KOPT-K1 (cell line): Measurements from ENCODE around the gene FEM1B.
A peak's percentile ranks its signal among the peaks of the same experiment; 100 is the strongest.

Experiments used
- H3K27ac ChIP-seq: fragments of 200-600 bp; sonication (generic); 2 replicates; pipeline ENCODE4 v1.5.1; 2016; ENCODE audit warnings: antibody characterized with exemption, mild to moderate bottlenecking, low read depth, low read length; ENCODE audit not compliant: poor library complexity, severe bottlenecking
- H3K36me3 ChIP-seq: fragments of 200-600 bp; sonication (generic); 2 replicates; pipeline ENCODE4 v1.5.1; 2017; ENCODE audit warnings: antibody characterized with exemption, mild to moderate bottlenecking, low read length, moderate library complexity; ENCODE audit not compliant: insufficient read depth
- H3K9me3 ChIP-seq: fragments of 200-600 bp; sonication (generic); 2 replicates; pipeline ENCODE4 v1.5.1; 2017; ENCODE audit warnings: antibody characterized with exemption, low read length, mild to moderate bottlenecking; ENCODE audit not compliant: insufficient read depth, poor library complexity, severe bottlenecking

Gene FEM1B

DNA sequence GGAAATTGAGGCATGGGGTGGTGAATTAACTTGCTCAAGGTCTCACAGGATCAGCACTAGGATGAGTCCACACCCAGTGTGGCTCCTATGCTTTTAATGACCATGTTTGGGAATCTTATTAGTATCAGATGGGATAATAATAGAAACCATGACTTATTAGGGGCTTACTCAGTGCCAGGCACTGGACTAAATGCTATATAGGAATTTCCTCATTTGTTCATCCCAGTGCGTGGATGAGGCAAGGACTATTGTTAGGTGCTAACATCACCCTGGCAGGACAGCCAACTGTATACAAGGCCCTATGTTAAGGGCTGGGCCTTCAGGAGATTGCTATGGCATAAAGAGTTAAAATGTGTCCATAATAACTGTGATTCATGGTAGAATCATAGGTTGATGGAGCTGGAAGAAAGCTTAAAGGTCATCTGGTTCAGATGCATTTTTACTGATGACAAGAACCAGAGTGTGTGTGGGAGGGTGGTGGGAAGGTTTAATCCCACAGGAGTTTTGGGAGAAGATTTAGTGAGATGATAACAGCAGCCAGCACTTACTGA lies 4.7 kb upstream of the FEM1B start:
- H3K27ac ChIP-seq = no peak overlapping the region
- H3K36me3 ChIP-seq = no peaks in the 10 kb centered on the region
- H3K9me3 ChIP-seq = no peaks in the 10 kb centered on the region

DNA sequence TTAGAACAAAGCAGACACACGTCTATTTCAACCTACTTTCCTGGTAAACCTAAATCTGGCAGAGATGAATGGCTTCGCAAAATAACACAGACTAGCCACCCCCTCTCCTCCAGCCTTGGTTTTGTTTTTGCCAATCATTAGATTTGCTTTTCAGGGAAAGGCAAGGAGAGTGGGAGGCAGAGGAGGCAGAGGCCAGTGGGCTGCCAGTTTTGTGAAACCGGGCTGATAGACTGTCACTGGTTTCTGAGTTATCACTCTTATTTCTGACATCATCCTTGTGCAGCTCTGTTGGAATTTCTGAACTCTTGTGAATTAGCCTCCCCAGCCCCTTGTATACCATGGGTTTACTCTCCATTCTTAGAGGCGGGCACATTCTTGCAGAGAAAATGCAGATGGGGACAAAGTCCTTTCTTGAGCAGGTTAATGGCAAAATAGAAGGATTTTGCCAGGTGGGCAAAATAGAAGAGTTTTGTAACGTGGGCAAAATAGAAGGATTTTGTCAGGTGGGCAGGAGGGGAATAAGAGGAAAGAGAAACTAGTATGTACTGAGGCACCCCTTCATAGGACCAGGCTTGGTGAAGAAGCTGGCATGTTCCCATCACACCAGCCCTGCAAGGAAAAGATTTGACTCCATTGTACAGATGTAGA lies 3.2 kb upstream of the FEM1B start:
- Histone ChIP-seq H3K27ac (no peak overlapping the region), H3K36me3 (no peaks in the 10 kb centered on the region), H3K9me3 (no peaks in the 10 kb centered on the region)

DNA sequence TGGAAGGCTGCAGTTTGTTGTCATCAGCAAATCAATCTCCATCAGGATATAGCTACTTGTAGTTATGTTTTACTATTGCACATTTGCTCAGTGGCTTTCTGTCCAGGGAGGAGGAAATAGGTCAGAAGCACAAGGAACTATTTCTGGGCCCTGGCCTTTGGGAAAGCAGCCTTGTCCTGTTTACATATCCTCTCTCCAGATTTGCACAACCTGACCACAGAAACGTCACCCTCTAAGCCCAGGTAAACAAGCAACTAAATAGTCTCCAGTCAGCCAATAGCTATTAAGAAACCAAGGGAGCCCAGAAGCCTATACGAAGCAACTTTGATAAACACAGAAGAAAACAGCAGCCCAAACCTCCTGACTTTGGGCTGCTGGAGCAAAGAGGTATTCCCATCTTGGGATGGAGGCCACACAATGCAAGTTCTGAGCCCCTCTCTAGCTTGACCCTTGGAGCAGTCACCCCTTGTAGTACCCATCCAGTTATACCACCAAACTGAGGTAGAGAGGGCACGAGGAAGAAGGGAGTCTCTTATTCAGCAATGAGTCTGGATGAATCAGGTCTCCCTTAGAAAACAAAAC lies 2.3 kb upstream of the FEM1B start:
- Histone ChIP-seq H3K9me3 (no peaks in the 10 kb centered on the region), H3K36me3 (peaks cover 3% of the 10 kb centered on the region; the same call in 1 of the 2 replicates), H3K27ac (no peak overlapping the region)

DNA sequence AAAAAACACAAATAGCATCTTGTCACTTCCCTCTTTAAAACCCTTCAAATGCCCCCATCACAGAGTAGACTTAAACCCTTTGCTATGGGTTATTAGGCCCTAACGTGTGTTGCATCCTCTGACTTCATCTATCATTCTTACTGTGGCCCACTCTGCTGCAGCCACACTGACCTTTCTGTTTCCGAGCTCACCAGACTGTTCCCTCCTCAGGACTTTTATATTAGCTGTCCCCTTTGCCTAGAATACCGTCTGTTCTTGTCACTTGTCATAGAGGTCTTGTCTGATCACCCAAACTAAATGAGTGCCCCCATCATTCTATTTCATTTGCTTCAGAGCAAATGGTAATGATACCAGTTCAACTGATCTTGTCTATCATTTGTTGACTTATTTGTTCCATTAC lies 877 bp upstream of the FEM1B start:
- H3K9me3 ChIP-seq = no peaks in the 10 kb centered on the region
- H3K27ac ChIP-seq = peak overlapping the region; percentile 93
- H3K36me3 ChIP-seq = peaks cover 12% of the 10 kb centered on the region; the same call in 1 of the 2 replicates

DNA sequence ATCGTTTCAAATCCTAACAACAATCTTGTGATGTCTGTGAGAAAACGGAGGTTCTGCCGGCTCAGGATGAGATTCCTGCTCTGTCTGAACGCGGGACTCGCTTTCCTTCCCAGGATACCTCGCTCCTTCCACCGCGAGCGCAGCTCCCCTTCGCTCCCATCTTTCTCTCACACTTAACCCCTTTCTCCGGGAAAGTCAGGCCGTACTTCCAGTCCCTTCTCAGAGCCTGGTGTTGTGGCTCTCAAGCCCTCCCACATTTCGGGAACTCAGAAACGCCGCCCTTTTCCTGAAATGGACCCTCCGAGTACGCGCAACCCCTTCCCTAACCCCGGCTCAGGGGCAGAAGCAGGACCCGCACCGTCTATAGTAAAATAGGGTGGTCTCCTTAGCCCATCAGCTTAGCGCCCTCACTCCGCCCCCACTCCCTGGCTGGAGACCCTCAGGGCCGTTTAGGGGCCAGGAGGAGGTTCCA lies 378 bp upstream of the FEM1B start:
- H3K9me3 ChIP-seq = no peaks in the 10 kb centered on the region
- peaks cover 12% of the 10 kb centered on the region; the same call in 1 of the 2 replicates for H3K36me3 ChIP-seq
- H3K27ac ChIP-seq = peak overlapping the region; percentile 93

DNA sequence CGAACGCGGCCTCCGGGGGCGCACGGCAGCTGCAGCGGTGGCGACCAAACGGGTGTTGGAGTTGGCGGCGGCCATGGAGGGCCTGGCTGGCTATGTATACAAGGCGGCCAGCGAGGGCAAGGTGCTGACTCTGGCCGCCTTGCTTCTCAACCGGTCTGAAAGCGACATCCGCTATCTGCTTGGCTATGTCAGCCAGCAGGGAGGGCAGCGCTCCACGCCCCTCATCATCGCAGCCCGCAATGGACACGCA lies 725 bp downstream of the FEM1B start:
- H3K36me3 ChIP-seq = peaks cover 12% of the 10 kb centered on the region; the same call in 1 of the 2 replicates

DNA sequence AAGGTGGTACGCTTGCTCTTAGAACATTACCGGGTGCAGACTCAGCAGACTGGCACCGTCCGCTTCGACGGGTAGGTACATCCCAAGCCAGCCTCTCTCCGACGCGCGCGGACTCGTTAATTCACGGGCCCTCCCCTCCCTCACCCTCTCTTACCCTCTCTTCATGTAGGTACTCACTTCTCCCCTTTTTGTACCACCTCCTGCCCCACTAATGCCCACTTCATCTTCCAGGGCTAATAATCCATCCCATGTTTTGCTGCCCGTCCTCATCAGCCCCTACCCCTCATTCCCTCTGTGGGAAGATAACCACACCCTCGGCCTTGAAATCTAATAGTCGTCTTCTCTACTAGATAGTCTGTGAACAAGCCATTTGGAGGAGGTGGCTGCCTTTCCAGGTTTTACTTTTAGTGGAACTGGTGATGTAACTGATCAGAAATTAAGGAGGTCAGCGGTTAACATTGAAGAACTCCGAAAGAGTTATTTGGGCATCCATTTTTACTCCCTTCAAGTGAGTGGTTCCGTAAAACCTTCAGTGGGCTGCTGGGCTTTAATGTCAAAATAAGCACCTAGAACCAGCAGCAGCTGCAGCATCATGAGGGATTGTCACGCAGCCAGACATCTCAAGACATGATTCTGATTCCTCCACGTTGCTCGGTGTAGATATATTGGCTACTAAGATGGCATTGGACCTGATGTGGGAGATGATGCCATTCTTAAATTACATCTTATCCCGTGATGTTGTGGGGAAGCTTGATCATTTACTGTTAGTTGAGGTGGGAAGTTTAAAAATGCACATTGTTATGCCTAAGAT lies 1.3 kb downstream of the FEM1B start:
- H3K9me3 ChIP-seq = no peaks in the 10 kb centered on the region
- H3K27ac ChIP-seq = peak overlapping the region; percentile 93
- H3K36me3 ChIP-seq = peaks cover 12% of the 10 kb centered on the region; the same call in 1 of the 2 replicates

More for the DNA sequence above, 725 bp downstream of the FEM1B start:
- Histone ChIP-seq H3K9me3 (no peaks in the 10 kb centered on the region), H3K27ac (peak overlapping the region; percentile 93)

DNA sequence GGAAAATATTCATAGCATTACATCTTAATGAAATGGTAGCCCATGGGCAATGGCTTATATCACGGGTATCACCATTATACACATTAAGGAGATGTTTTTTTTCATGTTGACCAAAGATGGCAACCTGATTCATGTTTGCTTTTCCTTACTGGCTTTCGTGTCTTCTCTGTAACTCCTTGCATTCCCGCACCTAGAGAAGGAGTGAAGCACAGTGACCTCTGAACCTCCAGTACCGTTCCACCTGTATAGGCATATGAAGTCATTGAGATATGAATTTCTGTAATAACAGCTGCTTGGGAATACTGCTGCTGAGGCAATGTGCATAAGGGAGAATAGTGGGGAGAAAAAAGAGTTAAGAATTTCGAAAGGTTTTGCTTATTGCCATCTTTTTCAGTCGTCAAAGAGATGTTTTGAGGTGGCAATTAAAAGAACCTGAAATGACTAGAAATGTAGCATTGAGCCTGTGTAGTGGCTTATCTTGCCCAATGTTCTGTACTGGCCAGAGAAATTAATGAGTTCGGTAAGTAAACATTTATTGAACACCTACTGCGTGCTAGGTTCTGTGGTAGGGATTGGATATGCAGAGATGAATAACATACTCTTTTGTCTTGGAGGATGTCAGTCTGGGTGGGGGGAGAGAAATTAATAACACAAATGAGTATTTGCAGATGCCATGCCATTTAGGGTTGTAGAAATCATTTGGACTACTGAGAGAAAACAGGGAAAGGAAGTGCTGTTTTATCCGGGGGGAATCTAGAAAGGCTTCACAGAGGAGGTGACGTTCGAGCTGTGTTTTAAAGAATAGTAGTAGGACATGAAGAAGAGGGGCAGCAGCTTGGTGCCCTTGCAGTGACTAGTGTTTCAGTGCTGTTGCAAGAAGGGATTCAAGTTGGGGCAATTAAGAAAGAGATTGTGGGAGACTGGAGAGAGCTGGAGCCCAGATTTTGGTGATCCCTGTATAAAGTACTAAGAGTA lies 2.5 kb downstream of the FEM1B start:
- H3K27ac ChIP-seq = no peak overlapping the region
- peaks cover 22% of the 10 kb centered on the region for H3K36me3 ChIP-seq
- H3K9me3 ChIP-seq = no peaks in the 10 kb centered on the region

DNA sequence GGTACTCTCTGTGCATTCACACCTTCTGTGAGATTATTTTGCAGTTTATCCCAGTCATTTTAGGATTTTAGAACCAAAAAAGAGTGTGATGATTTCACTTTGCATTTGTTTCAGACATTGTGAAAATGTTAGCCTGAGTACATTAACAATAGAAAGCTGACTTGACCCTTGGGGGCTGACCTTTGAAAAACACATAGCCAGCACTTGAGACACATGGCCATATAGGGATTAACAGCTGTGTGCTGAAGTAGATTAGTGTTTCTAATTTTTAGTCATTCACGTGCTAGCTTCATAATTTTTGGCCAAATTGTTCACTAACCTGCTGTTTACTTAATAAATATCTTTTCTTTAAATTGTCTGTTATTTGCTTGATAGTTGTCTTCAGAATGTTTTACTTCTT lies 3.5 kb downstream of the FEM1B start:
- no peak overlapping the region for H3K27ac ChIP-seq
- no peaks in the 10 kb centered on the region for H3K9me3 ChIP-seq
- peaks cover 30% of the 10 kb centered on the region for H3K36me3 ChIP-seq

DNA sequence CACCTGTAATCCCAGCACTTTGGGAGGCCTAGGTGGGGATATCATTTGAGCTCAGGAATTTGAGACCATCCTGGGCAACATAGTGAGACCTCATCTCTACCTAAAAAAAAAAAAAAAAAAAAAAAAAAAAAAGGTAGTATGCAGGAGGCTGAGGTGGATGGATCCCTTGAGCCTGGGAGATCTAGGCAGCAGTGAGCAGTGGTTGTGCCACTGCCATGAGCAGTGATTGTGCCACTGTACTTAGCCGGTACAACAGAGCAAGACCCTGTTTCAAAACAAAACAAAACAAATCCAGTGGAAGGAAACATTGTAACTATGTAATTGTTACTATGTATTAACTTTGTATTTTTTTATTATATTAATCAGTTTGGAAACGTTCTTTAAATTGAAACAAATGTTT lies 5.9 kb downstream of the FEM1B start:
- peaks cover 45% of the 10 kb centered on the region for H3K36me3 ChIP-seq
- no peak overlapping the region for H3K27ac ChIP-seq
- no peaks in the 10 kb centered on the region for H3K9me3 ChIP-seq

DNA sequence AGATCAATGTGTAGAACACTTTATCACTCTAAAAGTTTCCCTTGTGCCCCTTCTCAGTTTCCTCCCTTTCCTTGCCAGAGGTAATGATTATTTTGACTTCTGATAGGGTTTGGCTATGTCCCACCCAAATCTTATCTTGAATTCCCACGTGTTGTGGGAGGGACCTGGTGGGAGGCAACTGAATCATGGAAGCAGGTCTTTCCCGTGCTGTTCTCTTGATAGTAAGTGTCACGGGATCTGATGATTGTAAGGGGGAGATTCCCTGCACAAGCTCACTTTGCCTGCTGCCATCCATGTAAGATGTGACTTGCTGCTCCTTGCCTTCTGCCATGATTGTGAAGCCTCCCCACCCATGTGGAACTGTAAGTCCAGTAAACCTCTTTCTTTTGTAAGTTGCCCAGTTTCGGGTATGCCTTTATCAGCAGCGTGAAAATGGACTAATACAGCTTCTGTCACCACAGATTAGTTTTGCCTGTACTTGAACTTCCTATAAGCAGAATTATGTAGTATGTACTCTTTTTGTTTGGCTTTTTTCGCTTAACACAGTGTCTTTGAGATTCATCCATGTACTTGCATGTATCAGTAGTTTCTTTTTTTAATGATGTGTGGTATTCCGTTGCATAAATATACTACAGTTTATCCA lies 7.2 kb downstream of the FEM1B start:
- Histone ChIP-seq H3K36me3 (peaks cover 55% of the 10 kb centered on the region), H3K27ac (no peak overlapping the region), H3K9me3 (no peaks in the 10 kb centered on the region)

DNA sequence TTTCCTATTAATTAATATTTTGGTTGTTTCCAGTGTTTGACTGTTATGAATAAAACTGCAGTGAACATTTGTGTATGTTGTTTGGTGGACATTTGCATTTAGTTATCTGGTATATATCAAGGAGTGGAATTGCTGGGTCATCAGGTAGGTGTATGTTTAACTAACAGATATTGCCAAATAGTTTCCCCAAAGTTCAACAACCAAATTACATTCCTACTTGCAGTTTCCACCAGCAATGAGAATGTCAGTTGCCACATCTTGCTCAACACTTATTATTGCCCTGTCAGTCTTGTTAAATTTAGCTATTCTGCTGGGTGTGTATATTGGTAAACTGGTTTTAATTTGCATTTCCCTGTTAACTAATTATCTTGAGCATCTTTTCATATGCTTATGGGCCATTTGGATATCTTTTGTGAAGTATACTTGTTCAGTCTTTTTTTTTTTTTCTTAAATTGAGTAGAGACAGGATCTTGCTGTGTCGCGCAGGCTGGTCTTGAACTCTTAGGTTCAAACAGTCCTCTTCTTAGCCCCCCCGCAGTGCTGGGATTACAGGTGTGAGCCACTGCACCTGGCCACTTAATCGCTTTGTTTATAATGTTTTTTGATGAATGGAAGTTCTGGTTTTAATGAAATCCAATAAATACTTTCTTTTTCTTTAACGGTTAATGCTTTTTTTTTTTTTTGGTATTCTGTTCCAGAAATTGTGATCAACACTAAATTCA lies 7.9 kb downstream of the FEM1B start:
- no peak overlapping the region for H3K27ac ChIP-seq
- H3K9me3 ChIP-seq = no peaks in the 10 kb centered on the region
- H3K36me3 ChIP-seq = peaks cover 58% of the 10 kb centered on the region

DNA sequence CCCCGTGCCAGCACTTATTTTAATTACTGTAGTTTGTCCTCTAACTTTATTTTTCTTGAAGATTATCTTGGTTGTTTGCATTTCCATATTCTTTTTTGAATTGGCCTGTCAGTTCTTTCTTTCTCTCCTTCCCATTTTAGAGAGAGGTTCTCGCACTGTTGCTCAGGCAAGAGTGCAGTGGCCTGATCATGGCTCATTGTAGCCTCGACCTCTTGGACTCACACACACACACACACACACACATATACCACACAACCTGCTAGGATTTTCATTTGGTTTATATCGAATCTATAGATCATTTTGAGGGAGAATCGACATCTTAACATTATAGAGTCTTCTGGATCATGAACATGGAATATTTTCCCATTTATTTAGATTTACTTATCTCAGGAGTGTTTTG lies 8.7 kb downstream of the FEM1B start:
- no peak overlapping the region for H3K27ac ChIP-seq
- H3K9me3 ChIP-seq = no peaks in the 10 kb centered on the region
- peaks cover 59% of the 10 kb centered on the region for H3K36me3 ChIP-seq

DNA sequence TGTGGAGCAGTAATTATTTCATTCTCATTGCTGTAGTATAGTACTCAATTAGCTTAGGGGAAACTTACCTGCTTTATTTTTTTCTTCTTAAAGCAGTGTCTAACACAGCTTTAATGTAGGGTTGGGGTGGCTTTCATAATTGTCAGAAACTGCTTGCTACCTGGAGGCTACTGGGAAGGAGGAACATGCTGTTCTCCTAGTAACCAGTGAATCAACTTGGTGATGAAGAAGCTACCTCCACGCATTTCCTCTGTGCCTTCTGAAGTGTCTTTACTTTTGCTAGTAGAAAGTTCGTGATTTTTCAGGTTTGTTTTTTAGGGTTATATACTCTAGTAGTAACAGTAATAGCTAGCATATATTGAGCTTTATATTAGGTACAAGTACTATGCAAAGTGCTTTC lies 11.5 kb downstream of the FEM1B start:
- Histone ChIP-seq H3K27ac (no peak overlapping the region), H3K36me3 (peaks cover 73% of the 10 kb centered on the region), H3K9me3 (no peaks in the 10 kb centered on the region)
